Nephron progenitor cell (in vitro differentiated cells): Measurements from ENCODE around the gene PLEKHO1.

Experiments
- DNase-seq: peaks from one replicate; pipeline ENCODE4 v3.0.0; 2021
- H3K27ac Mint-ChIP-seq: 2 replicates; pipeline ENCODE4 v1.8.0; 2021; ENCODE audit warnings: mild to moderate bottlenecking, moderate library complexity, mixed read lengths
- H3K27me3 Mint-ChIP-seq: 2 replicates; pipeline ENCODE4 v1.8.0; 2021; ENCODE audit warnings: mild to moderate bottlenecking, low read depth, mixed read lengths; ENCODE audit not compliant: poor library complexity
- H3K36me3 Mint-ChIP-seq: 2 replicates; pipeline ENCODE4 v1.8.0; 2021; ENCODE audit warnings: low read depth, mixed read lengths
- H3K4me1 Mint-ChIP-seq: 2 replicates; pipeline ENCODE4 v1.8.0; 2021; ENCODE audit warnings: mixed read lengths
- H3K4me3 Mint-ChIP-seq: 2 replicates; pipeline ENCODE4 v1.8.0; 2021; ENCODE audit warnings: mild to moderate bottlenecking, moderate library complexity, mixed read lengths
- H3K9me3 Mint-ChIP-seq: 2 replicates; pipeline ENCODE4 v1.8.0; 2021; ENCODE audit warnings: mild to moderate bottlenecking, moderate library complexity, mixed read lengths
- TF ChIP-seq, protein P1 (sequence below): fragments of 200-600 bp; sonication (generic); IDR thresholded peaks from 2 replicates; pipeline ENCODE4 v1.5.0; 2021; ENCODE audit warnings: antibody characterized with exemption

Gene PLEKHO1

DNA sequence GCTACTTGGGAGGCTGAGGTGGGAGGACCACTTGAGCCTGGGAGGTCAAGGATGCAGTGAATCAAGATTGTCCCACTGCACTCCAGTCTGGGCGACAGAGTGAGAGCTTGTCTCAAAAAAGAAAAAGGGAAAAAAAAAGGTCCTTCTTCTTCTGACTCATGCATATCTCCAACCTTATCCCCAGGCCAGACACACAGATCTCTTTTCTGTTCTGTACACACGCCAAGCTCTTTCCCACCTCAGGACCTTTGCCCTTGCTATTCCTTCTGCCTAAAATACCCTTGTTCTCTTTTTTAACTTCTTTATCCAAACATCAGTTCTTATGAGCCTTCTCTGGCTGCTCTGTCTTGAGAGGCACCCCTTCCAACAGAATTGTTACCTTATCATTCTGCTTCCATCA lies 22.1 kb downstream of the PLEKHO1 start:
- no peaks in the 10 kb centered on the region for H3K36me3 Mint-ChIP-seq
- no peak for DNase-seq
- H3K9me3 Mint-ChIP-seq, result no peaks in the 10 kb centered on the region
- peaks cover 21% of the 10 kb centered on the region for H3K4me1 Mint-ChIP-seq
- H3K27ac Mint-ChIP-seq, result no peak overlapping the region
- peaks cover 6% of the 10 kb centered on the region for H3K27me3 Mint-ChIP-seq
- no peak overlapping the region for H3K4me3 Mint-ChIP-seq
- TF ChIP-seq, protein P1, sequence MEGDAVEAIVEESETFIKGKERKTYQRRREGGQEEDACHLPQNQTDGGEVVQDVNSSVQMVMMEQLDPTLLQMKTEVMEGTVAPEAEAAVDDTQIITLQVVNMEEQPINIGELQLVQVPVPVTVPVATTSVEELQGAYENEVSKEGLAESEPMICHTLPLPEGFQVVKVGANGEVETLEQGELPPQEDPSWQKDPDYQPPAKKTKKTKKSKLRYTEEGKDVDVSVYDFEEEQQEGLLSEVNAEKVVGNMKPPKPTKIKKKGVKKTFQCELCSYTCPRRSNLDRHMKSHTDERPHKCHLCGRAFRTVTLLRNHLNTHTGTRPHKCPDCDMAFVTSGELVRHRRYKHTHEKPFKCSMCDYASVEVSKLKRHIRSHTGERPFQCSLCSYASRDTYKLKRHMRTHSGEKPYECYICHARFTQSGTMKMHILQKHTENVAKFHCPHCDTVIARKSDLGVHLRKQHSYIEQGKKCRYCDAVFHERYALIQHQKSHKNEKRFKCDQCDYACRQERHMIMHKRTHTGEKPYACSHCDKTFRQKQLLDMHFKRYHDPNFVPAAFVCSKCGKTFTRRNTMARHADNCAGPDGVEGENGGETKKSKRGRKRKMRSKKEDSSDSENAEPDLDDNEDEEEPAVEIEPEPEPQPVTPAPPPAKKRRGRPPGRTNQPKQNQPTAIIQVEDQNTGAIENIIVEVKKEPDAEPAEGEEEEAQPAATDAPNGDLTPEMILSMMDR, result no peak

DNA sequence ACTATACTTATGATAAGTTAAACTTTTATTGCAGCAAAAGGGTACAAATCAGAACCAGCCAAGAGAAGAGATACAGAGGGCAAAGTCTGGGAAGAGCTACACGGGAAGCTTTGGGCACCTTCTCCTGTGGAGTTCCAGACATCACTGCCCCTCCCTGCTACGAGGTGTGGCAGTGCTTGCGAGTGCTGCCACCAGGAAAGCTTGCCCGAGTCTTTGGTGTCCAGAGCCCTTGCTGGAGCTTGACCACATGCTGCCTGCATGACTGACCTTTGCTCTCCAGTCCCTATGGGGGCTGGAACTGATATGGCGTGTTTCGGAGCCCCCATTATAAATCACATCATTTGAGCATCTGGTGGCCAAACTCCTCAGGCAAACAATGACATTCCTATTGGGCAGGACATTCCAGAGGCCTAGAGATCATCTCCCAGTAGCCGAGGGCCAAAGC lies 23.4 kb downstream of the PLEKHO1 start:
- Mint-ChIP-seq H3K36me3 (no peaks in the 10 kb centered on the region), H3K4me1 (peaks cover 19% of the 10 kb centered on the region), H3K27me3 (peaks cover 10% of the 10 kb centered on the region), H3K4me3 (no peak overlapping the region), H3K9me3 (no peaks in the 10 kb centered on the region), H3K27ac (peak overlapping the region; percentile 91)
- peak; percentile 51 for DNase-seq
- TF ChIP-seq, protein P1, result no peak

DNA sequence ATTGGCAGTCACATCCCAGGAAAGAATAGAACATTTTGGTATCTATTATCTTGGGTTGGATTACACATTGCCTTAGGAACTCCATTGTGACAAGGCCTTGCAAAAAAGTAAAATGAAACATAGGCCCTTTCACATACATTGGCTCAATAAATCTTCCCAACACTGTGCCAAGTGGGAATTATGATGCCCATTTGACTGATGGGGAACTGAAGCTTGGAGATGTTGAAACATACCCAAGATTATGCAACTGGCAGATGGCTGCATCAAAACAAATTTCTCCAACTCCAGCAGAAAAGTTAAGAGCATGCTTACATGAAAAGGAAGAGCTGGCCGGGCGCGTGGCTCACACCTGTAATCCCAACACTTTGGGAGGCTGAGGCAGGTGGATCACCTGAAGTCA lies 26.9 kb downstream of the PLEKHO1 start:
- H3K9me3 Mint-ChIP-seq, result no peaks in the 10 kb centered on the region
- no peaks in the 10 kb centered on the region for H3K36me3 Mint-ChIP-seq
- H3K4me1 Mint-ChIP-seq, result peaks cover 24% of the 10 kb centered on the region
- no peak overlapping the region for H3K27ac Mint-ChIP-seq
- DNase-seq, result no peak
- TF ChIP-seq, protein P1, result no peak
- no peak overlapping the region for H3K4me3 Mint-ChIP-seq
- peaks cover 17% of the 10 kb centered on the region for H3K27me3 Mint-ChIP-seq

DNA sequence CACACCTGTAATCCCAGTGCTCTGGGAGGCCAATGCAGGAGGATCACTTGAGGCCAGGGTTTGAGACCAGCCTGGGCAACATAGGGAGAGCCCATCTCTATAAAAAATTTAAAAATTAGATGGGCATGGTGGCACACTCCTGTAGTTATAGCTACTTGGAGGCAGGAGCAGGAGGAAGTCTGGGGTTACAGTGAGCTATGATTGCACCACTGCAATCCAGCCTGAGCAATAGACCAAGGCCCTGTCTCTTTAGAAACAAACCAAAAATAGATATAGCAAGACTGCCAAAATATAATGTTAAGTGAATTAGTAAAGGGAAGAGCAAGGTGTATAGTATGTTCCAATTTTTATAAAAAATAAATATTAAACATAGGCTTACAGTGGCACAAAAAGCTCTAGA lies 28.8 kb downstream of the PLEKHO1 start:
- H3K27me3 Mint-ChIP-seq, result peaks cover 13% of the 10 kb centered on the region
- H3K4me3 Mint-ChIP-seq, result no peak overlapping the region
- no peak overlapping the region for H3K27ac Mint-ChIP-seq
- TF ChIP-seq, protein P1, result no peak
- H3K4me1 Mint-ChIP-seq, result peaks cover 14% of the 10 kb centered on the region
- no peaks in the 10 kb centered on the region for H3K9me3 Mint-ChIP-seq
- H3K36me3 Mint-ChIP-seq, result no peaks in the 10 kb centered on the region
- no peak for DNase-seq

DNA sequence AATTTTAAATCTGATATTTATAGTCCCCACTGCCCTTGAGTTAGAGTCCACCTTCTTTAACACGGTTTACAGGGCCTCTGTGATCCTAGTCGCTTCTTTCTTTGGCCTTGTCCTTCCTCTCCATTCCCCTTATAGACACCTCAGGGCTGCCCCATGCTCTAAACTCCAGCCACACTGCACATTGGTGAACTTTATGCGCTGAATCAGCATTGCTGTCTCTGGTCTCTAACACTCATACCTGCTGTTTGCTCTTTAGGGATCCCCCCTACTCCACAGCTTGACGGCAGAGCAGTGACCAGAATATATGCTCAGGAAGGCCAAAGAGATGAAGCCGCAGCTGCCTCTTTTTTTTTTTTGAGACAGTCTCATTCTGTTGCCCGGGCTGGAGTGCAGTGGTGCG lies 30.2 kb downstream of the PLEKHO1 start:
- H3K27ac Mint-ChIP-seq, result no peak overlapping the region

DNA sequence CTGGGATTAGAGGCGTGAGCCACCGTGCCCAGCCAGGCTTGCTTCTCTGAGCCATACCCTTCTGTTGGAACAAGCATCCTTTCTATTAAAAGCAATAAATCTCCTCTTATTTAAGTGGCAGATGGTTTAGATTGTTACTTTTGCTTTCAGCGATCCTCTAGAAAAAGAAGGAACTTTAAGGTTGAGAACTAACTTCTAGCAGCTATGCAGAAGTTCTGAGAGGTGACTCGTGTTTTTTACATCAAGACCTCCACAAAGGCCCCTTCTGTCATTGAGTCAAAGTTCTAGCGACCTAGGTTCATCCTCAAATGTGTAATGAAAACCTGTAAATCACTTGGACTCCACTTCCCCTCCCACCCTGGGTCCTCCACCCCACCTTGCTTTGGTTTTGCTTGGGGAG lies 30.8 kb downstream of the PLEKHO1 start:
- Mint-ChIP-seq H3K27ac (no peak overlapping the region), H3K36me3 (no peaks in the 10 kb centered on the region), H3K4me1 (peaks cover 10% of the 10 kb centered on the region), H3K4me3 (no peak overlapping the region), H3K27me3 (peaks cover 13% of the 10 kb centered on the region), H3K9me3 (no peaks in the 10 kb centered on the region)
- TF ChIP-seq, protein P1, result no peak
- DNase-seq, result no peak

More for the DNA sequence above, 30.2 kb downstream of the PLEKHO1 start:
- no peak for DNase-seq
- no peaks in the 10 kb centered on the region for H3K36me3 Mint-ChIP-seq
- H3K4me3 Mint-ChIP-seq, result no peak overlapping the region
- TF ChIP-seq, protein P1, result no peak
- peaks cover 10% of the 10 kb centered on the region for H3K4me1 Mint-ChIP-seq
- H3K9me3 Mint-ChIP-seq, result no peaks in the 10 kb centered on the region
- peaks cover 13% of the 10 kb centered on the region for H3K27me3 Mint-ChIP-seq
